SK-N-MC (cell line): ENCODE data around the gene FAT1.

Source experiments
- EZH2 ChIP-seq: fragments of 200-600 bp; sonication (generic); IDR thresholded peaks from one replicate; pipeline ENCODE4 v1.6.1; 2017; ENCODE audit warnings: antibody characterized with exemption
- POLR2AphosphoS5 ChIP-seq: IDR thresholded peaks from 2 replicates; pipeline ENCODE4 v1.6.1; 2012; ENCODE audit warnings: mild to moderate bottlenecking, low read depth, low read length, borderline replicate concordance

DNA sequence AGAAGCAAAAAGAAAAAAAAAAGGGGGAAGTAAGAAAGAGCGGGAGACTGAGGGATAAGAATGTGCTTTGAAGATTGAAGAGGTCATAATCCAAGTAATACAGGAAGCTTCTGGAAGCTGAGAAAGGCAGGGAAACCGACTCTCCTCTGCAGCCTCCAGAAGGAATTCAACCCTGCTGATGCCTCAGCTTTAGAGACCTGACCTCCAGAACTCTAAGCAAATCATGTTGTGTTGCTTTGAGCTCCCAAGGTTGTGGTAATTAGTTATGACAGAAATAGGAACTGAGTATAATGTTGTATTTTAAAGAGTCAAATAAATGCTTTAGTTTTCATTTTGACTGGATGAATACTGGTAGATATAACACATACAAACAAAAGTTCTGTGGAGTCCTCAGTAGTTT lies 48.0 kb upstream of the FAT1 start:
- TF ChIP-seq EZH2 (no peak), POLR2AphosphoS5 (no peak)
